HG02840 (cell line): ENCODE results near the gene AHNAK2.

Source experiments
- ATAC-seq: cut with Tn5 transposase; IDR thresholded peaks from one replicate; pipeline ENCODE4 v1.9.1; 2021; ENCODE audit warnings: mild to moderate bottlenecking, moderate library complexity, moderate number of reproducible peaks; ENCODE audit not compliant: unreplicated experiment, low FRiP score

The AHNAK2 gene

GRCh38 chr14:104974665-104975390 is 3.3 kb downstream of the AHNAK2 start:
- ATAC-seq = no peak

- ATAC-seq = no peak
These were observed 4.0 kb downstream of the AHNAK2 start for GRCh38 chr14:104974146-104974541.

- no peak for ATAC-seq
These were observed 4.6 kb downstream of the AHNAK2 start for GRCh38 chr14:104973385-104974145.

- ATAC-seq = no peak
These were observed 5.1 kb downstream of the AHNAK2 start for GRCh38 chr14:104973135-104973384.

GRCh38 chr14:104972301-104973134 is 5.7 kb downstream of the AHNAK2 start:
- ATAC-seq = no peak

- ATAC-seq = no peak
These were observed 6.5 kb downstream of the AHNAK2 start for GRCh38 chr14:104971447-104972240.

GRCh38 chr14:104970231-104971068 is 7.7 kb downstream of the AHNAK2 start:
- no peak for ATAC-seq

- ATAC-seq = no peak
These were observed 8.4 kb downstream of the AHNAK2 start for GRCh38 chr14:104969741-104970230.

GRCh38 chr14:104968541-104969401 is 9.4 kb downstream of the AHNAK2 start:
- ATAC-seq = no peak

GRCh38 chr14:104968153-104968527 is 10.0 kb downstream of the AHNAK2 start:
- no peak for ATAC-seq

GRCh38 chr14:104967386-104968152 is 10.6 kb downstream of the AHNAK2 start:
- no peak for ATAC-seq

GRCh38 chr14:104966981-104967385 is 11.2 kb downstream of the AHNAK2 start:
- ATAC-seq = no peak

- ATAC-seq = no peak
These were observed 11.8 kb downstream of the AHNAK2 start for GRCh38 chr14:104966261-104966865.

GRCh38 chr14:104965561-104966231 is 12.5 kb downstream of the AHNAK2 start:
- ATAC-seq = no peak

GRCh38 chr14:104964546-104964945 is 13.6 kb downstream of the AHNAK2 start:
- no peak for ATAC-seq

GRCh38 chr14:104957146-104958113 is 20.7 kb downstream of the AHNAK2 start:
- ATAC-seq = no peak
